ENCODE results near the gene MRM3.

Gene MRM3

DNA sequence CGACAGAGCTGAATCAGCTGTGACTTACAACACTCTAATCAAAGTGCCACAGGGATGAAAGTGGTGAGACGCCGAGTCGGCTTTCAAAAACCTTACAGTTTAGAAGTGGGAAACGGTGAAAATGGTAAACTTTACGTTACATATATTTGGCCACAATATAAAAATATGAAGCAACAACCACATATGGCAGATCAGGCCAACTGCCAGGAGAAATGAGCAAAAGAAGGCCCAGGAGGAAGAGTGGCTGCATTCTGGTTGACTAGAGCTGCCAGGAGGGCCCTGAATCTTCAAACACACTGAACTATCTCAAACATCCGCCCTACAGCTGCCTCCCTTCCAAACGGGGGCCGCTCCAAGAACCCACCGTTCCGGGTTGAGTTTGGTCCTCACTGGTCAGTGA, 56.3 kb downstream of the MRM3 start:
- TF ChIP-seq ZNF274 (IDR thresholded peaks at IDR 0.05; ENCODE audit: low read depth, low read length), result no peak
- H3K4me3 ChIP-seq (ENCODE audit: low read length), result no peak overlapping the region

DNA sequence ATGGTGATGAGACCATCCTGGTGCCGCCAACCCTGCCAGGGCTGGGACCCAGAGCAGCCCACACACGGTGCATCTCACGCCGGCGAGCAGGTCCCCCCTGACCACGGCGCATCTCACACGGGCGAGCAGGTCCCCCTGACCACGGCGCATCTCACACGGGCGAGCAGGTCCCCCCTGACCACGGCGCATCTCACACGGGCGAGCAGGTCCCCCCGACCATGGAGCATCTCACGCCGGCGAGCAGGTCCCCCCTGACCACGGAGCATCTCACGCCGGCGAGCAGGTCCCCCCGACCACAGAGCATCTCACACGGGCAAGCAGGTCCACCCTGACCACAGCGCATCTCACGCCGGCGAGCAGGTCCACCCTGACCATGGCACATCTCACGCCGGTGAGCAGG, 59.2 kb downstream of the MRM3 start:
- TF ChIP-seq ZNF274 (IDR thresholded peaks at IDR 0.05; ENCODE audit: low read depth, low read length), result no peak
- no peak overlapping the region for H3K4me3 ChIP-seq (ENCODE audit: low read length)

Data from GM08714 (cell line).